DND-41 (cell line): ENCODE results near the gene TNFSF13B.
"Not testable (repeated sequence)": the region's sequence is repeated elsewhere in the genome, so short reads cannot be mapped to it uniquely, and the experiment has no call there.

Experiments
- ATAC-seq: fragments of 200-7000 bp; cut with Tn5 transposase; 3 replicates; pipeline ENCODE4 v1.9.1; 2021; ENCODE audit warnings: low read depth; ENCODE audit not compliant: insufficient read depth
- DNase-seq: peaks from one replicate; pipeline ENCODE4 v3.0.0-alpha.2; 2020
- H2AFZ ChIP-seq: 2 replicates; pipeline ENCODE4 v1.6.0; 2012; ENCODE audit warnings: low read depth, low read length
- H3K27ac ChIP-seq: 2 replicates; pipeline ENCODE4 v1.5.1; 2012; ENCODE audit warnings: low read length, inconsistent platforms
- H3K27me3 ChIP-seq: fragments of 200-600 bp; sonication (generic); 2 replicates; pipeline ENCODE4 v1.6.0; 2012; ENCODE audit warnings: low read length, mild to moderate bottlenecking, inconsistent platforms; ENCODE audit not compliant: insufficient read depth, poor library complexity
- H3K36me3 ChIP-seq: 2 replicates; pipeline ENCODE4 v1.5.1; 2012; ENCODE audit warnings: low read length, inconsistent platforms; ENCODE audit not compliant: insufficient read depth
- H3K4me1 ChIP-seq: 2 replicates; pipeline ENCODE4 v1.5.1; 2012; ENCODE audit warnings: mild to moderate bottlenecking, low read length; ENCODE audit not compliant: insufficient read depth
- H3K4me2 ChIP-seq: 2 replicates; pipeline ENCODE4 v1.6.0; 2012; ENCODE audit warnings: mild to moderate bottlenecking, moderate library complexity, low read length, inconsistent platforms; ENCODE audit not compliant: insufficient read depth
- H3K4me3 ChIP-seq, 2 experiments: fragments of 200-600 bp in 1 of 2; shearing (Covaris generic) in 1 of 2; 2 replicates each; pipeline ENCODE4 v1.5.1; 2012 to 2016; ENCODE audit warnings: inconsistent platforms in 2 of 2, low read length in 2 of 2, mild to moderate bottlenecking in 2 of 2, low read depth in 1 of 2, moderate library complexity in 1 of 2
- H3K79me2 ChIP-seq: 2 replicates; pipeline ENCODE4 v1.6.0; 2012; ENCODE audit warnings: low read length, inconsistent platforms; ENCODE audit not compliant: insufficient read depth
- H3K9ac ChIP-seq: 2 replicates; pipeline ENCODE4 v1.6.0; 2012; ENCODE audit warnings: low read depth, mild to moderate bottlenecking, inconsistent platforms, low read length, moderate library complexity
- H3K9me3 ChIP-seq: 2 replicates; pipeline ENCODE4 v1.5.1; 2012; ENCODE audit warnings: low read length, moderate library complexity, mild to moderate bottlenecking, inconsistent platforms; ENCODE audit not compliant: insufficient read depth, severe bottlenecking
- H4K20me1 ChIP-seq: 2 replicates; pipeline ENCODE4 v1.6.0; 2012; ENCODE audit warnings: low read length; ENCODE audit not compliant: insufficient read depth
- EZH2 ChIP-seq: IDR thresholded peaks from 3 replicates; pipeline ENCODE4 v1.6.1; 2012; ENCODE audit warnings: borderline replicate concordance, low read depth, mild to moderate bottlenecking, moderate library complexity, low read length, inconsistent platforms; ENCODE audit not compliant: severe bottlenecking
- TF ChIP-seq, protein P1 (sequence below): IDR thresholded peaks from 2 replicates; pipeline ENCODE4 v1.5.1; 2012; ENCODE audit warnings: borderline replicate concordance, low read length, moderate library complexity, mild to moderate bottlenecking; ENCODE audit not compliant: poor library complexity, severe bottlenecking; ENCODE audit errors: extremely low read depth

The TNFSF13B gene

DNA sequence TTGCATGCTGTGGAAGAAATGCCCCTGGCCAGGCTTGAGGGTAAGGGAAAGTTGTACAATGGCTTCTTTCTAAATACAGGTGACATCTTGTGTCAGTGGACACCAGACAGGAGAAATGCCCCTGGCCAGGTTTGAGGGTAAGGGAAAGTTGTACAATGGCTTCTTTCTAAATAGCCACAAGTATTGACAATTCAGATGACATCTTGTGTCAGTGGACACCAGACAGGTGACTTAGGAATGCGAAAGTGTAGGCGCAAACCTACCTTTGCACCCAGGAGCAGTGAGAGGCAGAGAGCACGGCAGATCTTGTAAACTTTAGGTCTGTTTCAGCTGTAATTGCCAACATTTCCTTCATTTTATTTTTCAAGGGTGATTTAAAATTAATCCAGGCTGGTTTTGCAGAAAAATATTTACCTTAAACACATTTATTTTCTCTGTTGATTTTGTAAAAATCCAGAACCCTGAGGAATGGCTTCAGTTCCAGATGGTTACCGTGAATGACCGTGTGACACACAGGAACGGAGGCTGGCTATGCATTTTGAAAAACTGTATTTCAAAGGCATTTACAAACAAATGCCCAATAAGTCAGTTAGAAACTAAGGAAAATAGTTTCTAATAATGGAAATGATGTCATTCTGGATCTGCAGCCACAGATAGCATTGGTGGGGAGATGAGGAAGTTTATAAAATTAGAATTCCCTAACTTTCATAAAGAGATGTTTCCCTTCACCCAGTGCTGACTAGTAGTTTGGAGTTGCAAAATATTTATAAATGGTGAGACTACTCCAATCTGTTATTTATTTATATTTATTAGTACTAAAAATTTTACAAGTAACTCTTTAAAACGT is 34.9 kb downstream of the TNFSF13B start:
- no peak overlapping the region for H3K4me2 ChIP-seq
- no peaks in the 10 kb centered on the region for H4K20me1 ChIP-seq
- H3K36me3 ChIP-seq, result no peaks in the 10 kb centered on the region
- no peak overlapping the region for H2AFZ ChIP-seq
- H3K4me1 ChIP-seq, result no peaks in the 10 kb centered on the region
- no peaks in the 10 kb centered on the region for H3K9me3 ChIP-seq
- H3K79me2 ChIP-seq, result no peaks in the 10 kb centered on the region
- H3K9ac ChIP-seq, result no peak overlapping the region
- H3K27ac ChIP-seq, result no peak overlapping the region
- H3K4me3 ChIP-seq, result no peak overlapping the region
- no peaks in the 10 kb centered on the region for H3K27me3 ChIP-seq
- ATAC-seq, result no peak
- DNase-seq, result no peak
- TF ChIP-seq EZH2, result no peak
- TF ChIP-seq, protein P1, sequence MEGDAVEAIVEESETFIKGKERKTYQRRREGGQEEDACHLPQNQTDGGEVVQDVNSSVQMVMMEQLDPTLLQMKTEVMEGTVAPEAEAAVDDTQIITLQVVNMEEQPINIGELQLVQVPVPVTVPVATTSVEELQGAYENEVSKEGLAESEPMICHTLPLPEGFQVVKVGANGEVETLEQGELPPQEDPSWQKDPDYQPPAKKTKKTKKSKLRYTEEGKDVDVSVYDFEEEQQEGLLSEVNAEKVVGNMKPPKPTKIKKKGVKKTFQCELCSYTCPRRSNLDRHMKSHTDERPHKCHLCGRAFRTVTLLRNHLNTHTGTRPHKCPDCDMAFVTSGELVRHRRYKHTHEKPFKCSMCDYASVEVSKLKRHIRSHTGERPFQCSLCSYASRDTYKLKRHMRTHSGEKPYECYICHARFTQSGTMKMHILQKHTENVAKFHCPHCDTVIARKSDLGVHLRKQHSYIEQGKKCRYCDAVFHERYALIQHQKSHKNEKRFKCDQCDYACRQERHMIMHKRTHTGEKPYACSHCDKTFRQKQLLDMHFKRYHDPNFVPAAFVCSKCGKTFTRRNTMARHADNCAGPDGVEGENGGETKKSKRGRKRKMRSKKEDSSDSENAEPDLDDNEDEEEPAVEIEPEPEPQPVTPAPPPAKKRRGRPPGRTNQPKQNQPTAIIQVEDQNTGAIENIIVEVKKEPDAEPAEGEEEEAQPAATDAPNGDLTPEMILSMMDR, result no peak

GRCh38 chr13:108305655-108306054 is 36.1 kb downstream of the TNFSF13B start:
- Histone ChIP-seq H3K36me3 (no peaks in the 10 kb centered on the region), H3K4me2 (no peak overlapping the region), H3K27ac (no peak overlapping the region), H3K9ac (no peak overlapping the region), H3K4me1 (no peaks in the 10 kb centered on the region), H4K20me1 (no peaks in the 10 kb centered on the region), H3K79me2 (no peaks in the 10 kb centered on the region), H3K9me3 (no peaks in the 10 kb centered on the region), H2AFZ (no peak overlapping the region), H3K27me3 (no peaks in the 10 kb centered on the region), H3K4me3 (no peak overlapping the region)
- TF ChIP-seq EZH2, result no peak
- TF ChIP-seq, protein P1, result no peak
- no peak for DNase-seq
- no peak for ATAC-seq

DNA sequence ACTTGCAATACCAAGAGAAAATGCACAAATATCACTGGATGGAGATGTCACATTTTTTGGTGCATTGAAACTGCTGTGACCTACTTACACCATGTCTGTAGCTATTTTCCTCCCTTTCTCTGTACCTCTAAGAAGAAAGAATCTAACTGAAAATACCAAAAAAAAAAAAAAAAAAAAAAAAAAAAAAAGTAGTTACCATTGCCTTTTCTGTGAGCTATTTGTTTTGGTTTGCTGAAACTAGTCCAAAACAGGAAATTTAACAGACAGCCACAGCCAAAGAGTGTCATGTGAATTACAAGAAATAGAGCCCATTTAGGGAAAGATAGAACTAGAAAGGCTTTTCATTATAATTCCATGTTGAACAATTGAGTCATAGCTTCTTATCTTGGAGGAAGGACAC is 37.3 kb downstream of the TNFSF13B start:
- H3K4me1 ChIP-seq, result no peaks in the 10 kb centered on the region
- H3K36me3 ChIP-seq, result no peaks in the 10 kb centered on the region
- no peak overlapping the region for H3K4me3 ChIP-seq
- no peaks in the 10 kb centered on the region for H3K79me2 ChIP-seq
- no peak for ATAC-seq
- no peak overlapping the region for H3K4me2 ChIP-seq
- H2AFZ ChIP-seq, result no peak overlapping the region
- no peaks in the 10 kb centered on the region for H3K9me3 ChIP-seq
- H3K9ac ChIP-seq, result no peak overlapping the region
- H3K27ac ChIP-seq, result no peak overlapping the region
- no peaks in the 10 kb centered on the region for H3K27me3 ChIP-seq
- DNase-seq, result no peak
- no peak for TF ChIP-seq EZH2
- TF ChIP-seq, protein P1, result no peak
- no peaks in the 10 kb centered on the region for H4K20me1 ChIP-seq

DNA sequence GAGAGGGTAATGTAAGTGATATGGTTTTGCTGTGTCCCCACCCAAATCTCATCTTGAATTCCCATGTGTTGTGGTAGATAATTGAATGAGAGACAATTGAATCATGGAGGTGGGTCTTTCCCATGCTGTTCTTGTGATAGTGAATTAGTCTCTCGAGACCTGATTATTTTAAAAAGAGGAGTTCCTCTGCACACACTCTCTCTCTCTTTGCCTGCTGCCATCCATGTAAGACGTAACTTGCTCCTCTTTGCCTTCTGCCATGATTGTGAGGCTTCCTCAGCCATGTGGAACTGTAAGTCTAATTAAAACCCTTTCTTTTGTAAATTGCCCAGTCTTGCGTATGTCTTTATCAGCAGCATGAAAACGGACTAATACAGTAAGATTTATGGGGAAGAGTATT is 42.1 kb downstream of the TNFSF13B start:
- not testable (repeated sequence) for H3K4me1 ChIP-seq, DNase-seq, H3K9ac ChIP-seq, H3K9me3 ChIP-seq, H2AFZ ChIP-seq, H3K4me2 ChIP-seq, H3K79me2 ChIP-seq, H3K36me3 ChIP-seq, ATAC-seq, H3K27ac ChIP-seq, H4K20me1 ChIP-seq, H3K4me3 ChIP-seq, H3K27me3 ChIP-seq
